OCI-M2 (cell line): ENCODE results near the gene HADHA.

Source experiments
- DNase-seq: peaks from one replicate; lab custom pipeline; 2025; ENCODE audit not compliant: unreplicated experiment; lab: John Stamatoyannopoulos, UW

The HADHA gene

DNA sequence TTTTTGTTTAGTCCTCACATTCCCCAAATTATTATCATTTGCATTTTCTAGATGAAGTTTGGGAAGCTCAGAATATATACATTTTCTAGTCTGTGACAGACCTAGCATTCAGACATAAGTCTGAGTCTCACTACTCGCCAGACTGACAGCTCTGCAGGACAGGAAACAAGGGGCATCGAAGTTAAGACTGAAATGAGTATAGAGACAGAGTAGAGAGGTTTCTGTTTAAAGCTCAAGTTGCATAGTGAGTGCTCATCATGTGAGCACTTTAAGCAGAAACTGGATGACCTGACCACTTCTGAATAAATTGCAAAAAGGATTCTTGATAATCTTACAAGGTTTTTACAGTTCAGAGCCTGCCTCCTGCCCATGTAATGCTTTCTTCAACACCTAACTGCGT lies 1.4 kb upstream of the HADHA start:
- DNase-seq, result no peak

DNA sequence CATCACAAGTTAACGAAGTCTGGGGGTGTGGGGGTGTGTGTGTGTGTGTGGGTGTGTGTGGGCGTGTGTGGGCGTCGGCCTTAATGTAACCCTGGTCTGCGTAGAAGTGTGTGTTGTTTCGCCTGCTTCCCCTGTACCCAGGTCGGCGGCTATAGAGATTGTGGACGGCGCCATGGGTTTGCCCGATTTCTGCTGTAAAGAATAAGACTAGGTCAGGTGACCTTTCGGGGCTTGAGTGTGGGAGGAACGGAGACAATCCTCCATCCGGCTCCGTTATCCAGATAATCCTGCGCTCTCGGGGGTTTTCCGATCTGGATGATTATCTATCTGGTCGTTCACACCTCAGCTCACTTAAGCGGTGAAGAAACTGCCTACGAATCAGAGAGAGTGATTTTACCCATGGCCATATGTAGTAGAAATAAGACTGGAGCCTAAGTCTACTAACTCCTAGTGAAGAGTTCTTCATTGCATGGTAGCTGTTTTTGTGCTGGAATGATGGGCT lies 850 bp upstream of the HADHA start:
- DNase-seq, result no peak

GRCh38 chr2:26243470-26244308 lies 743 bp downstream of the HADHA start:
- DNase-seq, result no peak

GRCh38 chr2:26241928-26242436 lies 2.5 kb downstream of the HADHA start:
- no peak for DNase-seq

DNA sequence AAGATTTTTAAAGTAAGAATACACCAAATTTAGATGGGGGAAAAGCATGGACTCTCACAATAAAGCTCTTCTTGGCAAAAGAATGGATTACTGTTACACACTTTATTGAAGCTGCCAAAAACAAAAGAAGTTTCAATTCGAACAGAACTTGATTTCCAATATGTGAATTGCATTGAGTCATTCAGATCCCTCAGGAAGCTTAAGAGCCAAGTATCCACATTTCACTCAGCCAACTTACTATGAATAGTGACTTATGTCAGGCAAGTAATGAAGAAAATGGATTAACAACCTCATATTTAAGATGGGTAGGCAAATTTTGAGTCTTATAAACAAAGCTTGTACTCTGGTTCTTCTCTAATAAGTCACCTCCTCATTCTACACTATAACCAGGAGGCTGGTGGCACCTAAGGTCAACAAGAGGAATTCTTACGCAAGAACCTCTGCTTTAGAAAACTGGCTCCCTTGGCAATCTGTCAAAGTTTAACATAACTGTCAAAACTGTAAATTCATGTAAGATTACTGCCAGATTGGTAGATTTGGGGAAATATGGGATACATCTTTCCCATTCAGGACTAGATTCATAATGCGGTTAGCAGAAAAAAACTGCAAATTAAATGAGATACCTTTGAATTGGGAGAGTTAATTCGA lies 6.0 kb downstream of the HADHA start:
- no peak for DNase-seq

GRCh38 chr2:26237868-26238267 lies 6.6 kb downstream of the HADHA start:
- no peak for DNase-seq

GRCh38 chr2:26235089-26235488 lies 9.3 kb downstream of the HADHA start:
- DNase-seq, result no peak

- no peak for DNase-seq
Measured at GRCh38 chr2:26230806-26231205, 13.6 kb downstream of the HADHA start.

- DNase-seq, result no peak
Measured at GRCh38 chr2:26229595-26229994, 14.8 kb downstream of the HADHA start.

DNA sequence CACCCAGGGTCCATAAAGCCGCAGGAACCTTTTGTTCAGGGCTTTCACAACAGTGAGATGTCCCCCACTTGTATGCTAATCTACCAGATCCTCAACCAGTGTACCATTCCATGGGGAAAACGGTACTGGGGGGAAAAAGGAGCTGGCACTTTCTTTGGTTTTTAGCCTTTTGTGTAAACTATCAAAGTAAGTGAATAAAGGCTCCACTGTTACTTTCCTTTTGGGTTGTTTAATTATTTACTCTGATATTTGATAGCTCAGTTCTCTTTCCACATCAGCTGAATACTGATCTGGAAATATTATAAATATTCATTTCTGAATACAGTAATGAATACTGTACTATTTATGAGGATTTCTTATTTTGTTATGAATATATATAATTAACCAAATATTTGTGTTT lies 20.3 kb downstream of the HADHA start:
- DNase-seq, result no peak

DNA sequence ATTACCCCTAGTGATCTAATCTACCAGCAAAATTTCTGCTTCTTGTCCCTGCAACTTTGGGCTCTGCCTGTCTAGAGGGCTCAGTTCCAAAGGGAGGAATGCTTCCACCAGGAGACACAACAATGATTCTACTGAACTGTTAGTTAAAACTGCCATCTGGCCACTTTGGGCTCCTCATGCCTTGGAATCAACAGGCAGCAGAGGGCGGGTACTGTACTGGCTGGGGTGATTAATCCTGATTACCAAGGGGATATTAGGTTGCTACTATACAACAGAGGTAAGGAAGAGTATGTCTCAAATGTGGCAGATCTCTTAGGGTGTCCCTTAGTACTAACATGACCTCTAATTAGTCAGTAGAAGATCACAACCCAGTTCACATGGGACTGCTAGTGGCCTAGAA lies 21.4 kb downstream of the HADHA start:
- no peak for DNase-seq

- no peak for DNase-seq
Measured at GRCh38 chr2:26217720-26218119, 26.7 kb downstream of the HADHA start.

- DNase-seq, result no peak
Measured at GRCh38 chr2:26216587-26216986, 27.8 kb downstream of the HADHA start.

GRCh38 chr2:26215833-26216232 lies 28.6 kb downstream of the HADHA start:
- DNase-seq, result no peak

- DNase-seq, result no peak
Measured at GRCh38 chr2:26214759-26215158, 29.7 kb downstream of the HADHA start.

GRCh38 chr2:26212011-26212410 lies 32.4 kb downstream of the HADHA start:
- DNase-seq, result no peak

GRCh38 chr2:26203906-26204305 lies 40.5 kb downstream of the HADHA start:
- no peak for DNase-seq

- no peak for DNase-seq
Measured at GRCh38 chr2:26202981-26203490, 41.4 kb downstream of the HADHA start.

- no peak for DNase-seq
Measured at GRCh38 chr2:26197516-26197915, 46.9 kb downstream of the HADHA start.

DNA sequence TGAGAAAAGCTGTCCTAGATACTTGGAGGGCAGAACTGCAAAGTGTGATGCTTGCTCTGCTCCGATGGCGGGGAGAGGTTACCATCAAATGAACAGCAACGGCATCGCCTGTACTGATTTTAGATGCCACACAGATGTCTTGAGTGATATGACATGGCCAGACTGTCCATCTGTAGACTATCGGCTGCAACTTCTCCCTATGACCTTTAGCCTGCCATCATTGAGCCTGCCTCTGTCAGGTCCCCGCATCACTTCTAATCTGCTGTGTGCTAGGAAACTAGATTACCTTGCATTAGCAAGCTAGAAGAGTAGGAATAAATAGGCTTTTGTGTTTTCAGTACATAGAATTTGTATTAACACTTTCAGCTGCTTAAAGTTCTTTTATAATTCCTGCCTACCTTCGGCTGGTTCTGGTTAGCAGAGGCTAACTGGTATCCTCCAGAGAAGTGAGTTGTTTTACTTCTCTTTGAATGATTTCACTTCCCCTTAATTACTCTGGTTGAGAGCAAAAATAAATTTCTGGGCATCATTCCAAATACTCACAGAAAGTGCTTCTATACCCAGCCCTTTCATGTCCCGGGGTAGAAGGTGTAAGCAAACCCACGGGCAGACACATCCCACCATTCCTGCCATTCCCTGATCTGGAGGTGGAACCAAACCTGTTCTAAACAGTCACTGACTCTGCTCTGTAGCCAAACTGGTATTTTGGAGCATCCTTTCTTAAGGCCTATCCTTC lies 47.6 kb downstream of the HADHA start:
- DNase-seq, result no peak
